Fibroblast of the aortic adventitia (primary cell): ENCODE results near the gene PORCN. TPM values are rescaled to one million over a fixed set of nuclear protein-coding genes. Genes with fewer than 3 reads are reported as not detected.
"Not testable (repeated sequence)": the region's sequence is repeated elsewhere in the genome, so short reads cannot be mapped to it uniquely, and the experiment has no call there.

Source experiments
- DNase-seq: peaks from one replicate; pipeline ENCODE4 v3.0.0-alpha.2; 2010; ENCODE audit warnings: low read depth
- H3K4me3 ChIP-seq: 2 replicates; pipeline ENCODE4 v1.5.1; 2011; ENCODE audit warnings: low read depth, mild to moderate bottlenecking, control low read depth, low read length, moderate library complexity
- CTCF ChIP-seq: IDR thresholded peaks from 2 replicates; pipeline ENCODE4 v1.5.1; 2011; ENCODE audit warnings: mild to moderate bottlenecking, low read length, control low read depth, inconsistent platforms; ENCODE audit not compliant: insufficient read depth
- total RNA-seq: library from RNA; depleted of rRNA; stranded (reverse); fragments of >200 nt; gene quantifications from 2 replicates; pipeline ENCODE4 v1.2.3, GENCODE V29; 2012; ENCODE audit warnings: low replicate concordance

Gene PORCN
- total RNA-seq, 1 donor: 9.1 TPM

- H3K4me3 ChIP-seq: no peak overlapping the region
- TF ChIP-seq CTCF: no peak
- DNase-seq: no peak
Measured at GRCh38 chrX:48520976-48521352, 12.2 kb downstream of the PORCN start.

GRCh38 chrX:48521353-48522243, 12.8 kb downstream of the PORCN start, which contains the start of gene EBP:
Gene EBP, plus strand, starts transcription at chrX:48521808. Its CDS starts 1,964 bp downstream, at chrX:48523772.
- TF ChIP-seq CTCF: no peak
- peak within 1 kb of the TSS; percentile 71 for H3K4me3 ChIP-seq
- DNase-seq: peak; percentile 76

GRCh38 chrX:48522291-48522690, 13.5 kb downstream of the PORCN start:
- no peak for TF ChIP-seq CTCF
- no peak for DNase-seq

GRCh38 chrX:48523682-48524081, 14.9 kb downstream of the PORCN start:
- DNase-seq: no peak
- no peak overlapping the region for H3K4me3 ChIP-seq
- TF ChIP-seq CTCF: no peak

More at GRCh38 chrX:48522291-48522690, 13.5 kb downstream of the PORCN start:
- H3K4me3 ChIP-seq: peak overlapping the region; percentile 71

GRCh38 chrX:48525853-48526252, 17.1 kb downstream of the PORCN start:
- peak; percentile 33 for DNase-seq
- not testable (repeated sequence) for H3K4me3 ChIP-seq

GRCh38 chrX:48530736-48531135, 21.9 kb downstream of the PORCN start:
- TF ChIP-seq CTCF: no peak
- peak; percentile 50 for DNase-seq
- no peak overlapping the region for H3K4me3 ChIP-seq

GRCh38 chrX:48531358-48531959, 22.7 kb downstream of the PORCN start:
- peak; percentile 86 for DNase-seq
- H3K4me3 ChIP-seq: no peak overlapping the region
- TF ChIP-seq CTCF: no peak
